HG03135 (cell line): ENCODE measurements around the gene ATP2C2.
"Not testable (repeated sequence)": the region's sequence is repeated elsewhere in the genome, so short reads cannot be mapped to it uniquely, and the experiment has no call there.

Experiments used
- ATAC-seq: cut with Tn5 transposase; IDR thresholded peaks from one replicate; pipeline ENCODE4 v1.9.1; 2021; ENCODE audit warnings: mild to moderate bottlenecking, moderate library complexity; ENCODE audit not compliant: unreplicated experiment

ATP2C2 gene

DNA sequence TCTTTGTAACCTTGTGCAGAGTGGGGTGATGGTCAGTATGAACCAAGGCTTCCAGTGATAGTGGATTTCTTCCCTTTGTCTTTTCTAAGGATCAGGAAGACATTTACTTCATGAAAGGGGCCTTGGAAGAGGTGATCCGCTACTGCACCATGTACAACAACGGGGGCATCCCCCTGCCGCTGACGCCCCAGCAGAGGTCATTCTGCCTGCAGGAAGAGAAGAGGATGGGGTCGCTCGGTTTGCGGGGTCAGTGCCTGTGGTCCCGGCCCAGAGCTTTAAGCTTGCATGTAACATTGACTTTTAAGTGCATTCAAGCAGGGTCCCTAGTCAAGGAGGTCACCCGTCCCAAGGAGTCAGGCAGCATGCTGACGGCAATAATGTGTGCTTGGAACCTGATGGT lies 80.1 kb downstream of the ATP2C2 start:
- ATAC-seq = no peak

DNA sequence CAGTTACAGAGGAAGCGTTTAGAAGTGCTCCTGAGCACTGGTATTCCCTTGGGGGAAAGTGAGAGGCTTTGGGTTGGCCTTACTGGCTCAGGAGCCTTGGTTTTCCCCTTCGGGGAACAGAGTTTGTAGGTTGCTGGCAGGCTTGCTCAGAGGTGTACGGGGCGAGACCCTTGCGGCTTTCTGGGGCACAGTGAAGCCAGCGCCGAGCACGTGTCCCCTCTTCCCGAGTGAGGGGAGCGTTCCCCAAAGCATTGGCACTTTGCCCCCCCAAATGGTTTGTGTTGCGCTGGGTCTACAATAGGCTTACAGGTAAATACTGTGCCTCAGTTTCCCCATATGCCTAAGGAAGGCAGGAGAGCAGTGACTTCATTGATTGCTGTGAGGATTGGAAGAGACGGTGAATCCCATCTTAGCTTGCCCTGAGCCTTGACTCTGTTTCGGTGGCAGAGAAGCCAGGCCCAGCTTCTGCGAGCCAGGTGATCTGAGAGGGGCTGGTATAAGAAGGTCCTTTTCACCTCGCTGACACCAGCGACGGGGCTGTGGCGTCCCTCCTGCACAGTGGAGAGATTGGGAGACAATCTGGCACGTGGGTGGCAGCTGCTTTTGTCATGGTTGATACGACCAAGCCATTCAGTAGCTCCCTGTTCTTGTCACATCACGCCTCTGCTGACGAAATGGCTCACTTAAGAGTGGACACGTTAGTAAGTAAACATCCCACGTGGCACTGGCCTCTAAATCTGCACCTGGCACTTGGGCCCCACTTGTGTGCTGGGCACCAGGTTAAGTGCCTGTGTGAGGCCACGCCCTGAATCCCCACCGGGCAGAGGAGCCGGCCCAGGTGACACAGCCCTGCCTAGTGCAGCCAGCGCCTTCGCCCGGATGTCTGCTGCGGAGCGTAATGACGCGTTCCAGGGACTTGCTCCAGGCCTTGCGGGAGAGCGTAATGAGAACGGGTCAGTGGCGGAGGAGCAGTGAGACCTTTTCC lies 81.1 kb downstream of the ATP2C2 start:
- ATAC-seq = no peak

DNA sequence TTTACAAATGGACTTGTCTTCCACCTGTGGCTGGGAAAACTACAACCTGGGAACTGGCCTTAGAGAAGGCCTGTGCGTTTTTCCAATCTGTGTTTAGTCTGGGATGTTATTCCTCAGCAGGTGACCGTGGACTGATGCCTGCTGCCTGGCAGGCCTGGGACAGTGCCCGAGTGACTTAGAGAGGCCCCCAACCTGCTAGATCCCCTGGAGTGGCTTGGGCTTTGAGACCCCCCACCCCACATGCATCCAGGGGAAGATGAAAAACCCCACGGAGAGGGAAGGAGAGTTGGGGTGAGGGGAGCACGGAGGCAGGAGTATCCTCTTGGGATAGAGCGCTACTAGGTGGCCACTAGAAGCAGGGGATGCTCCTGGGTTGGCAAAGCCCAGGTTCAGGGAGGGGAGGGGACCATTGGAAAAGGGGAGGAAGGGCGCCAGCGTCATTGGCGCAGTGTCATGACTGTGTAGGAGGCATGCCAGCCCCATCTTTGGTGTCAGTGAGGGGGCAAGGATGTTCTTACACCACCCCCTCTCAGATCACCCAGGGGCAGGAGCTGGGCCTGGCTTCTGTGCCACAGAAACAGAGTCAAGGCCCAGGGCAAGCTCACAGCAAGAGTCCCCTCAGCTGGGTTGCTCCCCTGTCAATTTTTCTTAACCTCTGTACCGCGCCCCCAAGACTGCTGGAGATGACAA lies 82.0 kb downstream of the ATP2C2 start:
- no peak for ATAC-seq

GRCh38 chr16:84451010-84451676 lies 82.8 kb downstream of the ATP2C2 start:
- not testable (repeated sequence) for ATAC-seq

DNA sequence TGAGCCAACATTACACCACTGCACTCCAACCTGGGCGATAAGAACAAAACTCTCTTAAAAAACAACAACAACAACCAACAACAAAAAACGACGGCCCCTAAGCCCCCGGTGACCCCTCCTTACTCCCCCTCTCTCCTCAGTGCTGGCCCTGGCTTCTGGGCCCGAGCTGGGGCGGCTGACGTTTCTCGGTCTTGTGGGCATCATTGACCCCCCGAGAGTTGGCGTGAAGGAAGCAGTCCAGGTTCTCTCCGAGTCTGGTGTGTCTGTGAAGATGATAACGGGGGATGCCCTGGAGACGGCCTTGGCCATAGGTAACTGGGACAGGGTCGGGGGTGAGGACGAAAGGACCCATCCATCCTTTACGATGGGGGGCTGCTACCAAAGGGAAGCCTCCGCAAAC lies 83.4 kb downstream of the ATP2C2 start:
- no peak for ATAC-seq

DNA sequence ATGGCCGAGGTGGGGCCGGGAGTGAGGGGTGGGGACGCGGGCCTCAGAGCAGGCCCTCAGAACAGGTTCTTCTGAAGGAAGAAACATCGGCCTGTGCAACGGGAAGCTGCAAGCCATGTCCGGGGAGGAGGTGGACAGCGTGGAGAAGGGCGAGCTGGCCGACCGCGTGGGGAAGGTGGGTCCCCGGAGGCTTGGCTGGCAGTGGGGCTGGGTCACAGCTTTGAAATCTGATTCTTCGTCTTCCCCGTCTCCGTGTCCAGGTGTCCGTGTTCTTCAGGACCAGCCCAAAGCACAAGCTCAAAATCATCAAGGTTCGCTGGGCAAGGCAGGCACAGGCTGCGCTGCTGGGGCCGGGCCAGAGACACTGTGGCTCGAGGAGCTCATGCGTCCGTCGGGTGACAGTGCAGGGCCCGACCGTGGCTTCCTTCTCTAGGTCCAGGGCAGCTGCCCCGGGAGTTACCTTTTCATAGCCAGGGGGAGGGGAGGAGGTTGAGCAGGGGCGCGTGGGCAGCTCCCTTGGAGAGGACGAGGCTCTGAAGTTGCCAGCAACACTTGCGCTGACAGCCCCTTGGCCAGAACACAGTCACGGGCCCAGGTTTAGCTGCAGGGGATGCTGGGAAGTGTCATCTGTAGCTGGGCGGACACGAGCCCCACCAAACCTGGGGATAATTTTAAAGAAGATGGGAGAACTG lies 84.9 kb downstream of the ATP2C2 start:
- ATAC-seq = no peak

- no peak for ATAC-seq
Measured at GRCh38 chr16:84454611-84455010, 86.3 kb downstream of the ATP2C2 start.

GRCh38 chr16:84455031-84455430 lies 86.7 kb downstream of the ATP2C2 start:
- ATAC-seq = no peak

GRCh38 chr16:84458606-84459532 lies 90.5 kb downstream of the ATP2C2 start:
- no peak for ATAC-seq

- no peak for ATAC-seq
Measured at GRCh38 chr16:84459533-84459894, 91.2 kb downstream of the ATP2C2 start.

DNA sequence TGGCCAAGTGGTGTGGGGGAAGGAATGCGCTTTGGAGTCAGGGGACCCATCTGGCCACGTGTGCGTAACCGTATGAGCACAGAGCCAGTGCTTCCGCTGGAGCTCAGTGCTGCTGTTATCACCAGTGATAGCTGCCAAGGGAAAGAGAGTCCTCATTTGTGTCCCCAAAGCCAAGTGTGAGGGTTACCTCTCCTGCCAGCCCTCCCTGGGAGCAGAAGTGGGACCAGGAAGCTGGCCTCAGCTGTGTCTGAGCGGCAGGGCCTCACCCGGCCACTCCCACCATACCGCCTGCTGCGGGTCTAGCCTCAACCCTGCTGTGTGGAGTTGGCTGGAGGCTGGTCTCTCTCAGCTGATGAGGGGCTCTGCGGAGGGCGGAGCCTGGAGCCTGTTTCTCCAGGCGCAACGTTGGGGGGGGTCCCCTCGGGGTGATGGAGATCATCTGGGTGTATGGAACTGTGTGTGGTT lies 91.6 kb downstream of the ATP2C2 start:
- ATAC-seq = no peak

DNA sequence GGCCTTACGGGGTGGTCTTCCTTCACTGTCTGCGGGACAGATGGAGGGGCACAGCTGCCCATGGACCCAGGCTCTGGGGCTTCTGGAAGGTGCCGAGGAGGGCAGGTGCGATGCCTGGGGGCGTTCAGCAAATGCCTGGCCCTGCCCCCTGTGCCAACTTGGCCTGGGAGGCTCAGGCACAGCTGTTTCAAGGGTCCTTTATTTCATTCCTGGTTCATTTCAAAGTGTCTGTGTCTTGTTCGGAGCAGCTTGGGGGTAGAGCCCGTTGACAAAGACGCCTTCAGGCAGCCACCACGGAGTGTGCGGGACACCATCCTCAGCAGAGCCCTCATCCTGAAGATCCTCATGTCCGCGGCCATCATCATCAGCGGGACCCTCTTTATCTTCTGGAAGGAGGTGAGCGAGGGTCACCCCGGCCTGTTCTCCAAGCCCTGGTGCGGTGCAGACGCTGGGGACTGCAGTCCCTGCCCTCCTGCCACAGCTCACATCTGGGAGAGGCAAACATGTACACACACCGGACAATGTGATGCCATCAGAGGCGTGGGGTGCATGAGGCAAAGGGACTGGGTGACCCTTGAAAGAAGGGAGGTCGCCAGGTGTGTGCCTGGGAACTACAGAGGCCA lies 92.2 kb downstream of the ATP2C2 start:
- ATAC-seq = no peak

DNA sequence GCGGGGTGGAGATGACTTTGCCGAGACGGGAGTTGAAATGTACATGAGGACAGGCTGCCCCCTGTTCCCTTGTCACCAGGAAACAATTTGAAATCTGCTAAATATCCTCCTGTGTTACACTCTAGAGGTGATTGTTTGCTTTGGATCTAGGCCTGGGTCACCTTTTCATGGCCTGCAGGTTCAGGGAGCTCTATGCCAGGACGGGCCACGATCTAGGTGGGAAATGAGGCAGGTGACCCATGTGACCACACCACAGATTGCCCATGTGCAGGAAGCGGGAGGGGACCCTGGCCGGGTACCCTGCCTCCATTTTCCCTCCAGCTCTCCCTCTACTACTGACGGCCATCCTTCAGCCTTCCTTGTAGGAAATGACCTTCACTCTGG lies 92.7 kb downstream of the ATP2C2 start:
- ATAC-seq = no peak

DNA sequence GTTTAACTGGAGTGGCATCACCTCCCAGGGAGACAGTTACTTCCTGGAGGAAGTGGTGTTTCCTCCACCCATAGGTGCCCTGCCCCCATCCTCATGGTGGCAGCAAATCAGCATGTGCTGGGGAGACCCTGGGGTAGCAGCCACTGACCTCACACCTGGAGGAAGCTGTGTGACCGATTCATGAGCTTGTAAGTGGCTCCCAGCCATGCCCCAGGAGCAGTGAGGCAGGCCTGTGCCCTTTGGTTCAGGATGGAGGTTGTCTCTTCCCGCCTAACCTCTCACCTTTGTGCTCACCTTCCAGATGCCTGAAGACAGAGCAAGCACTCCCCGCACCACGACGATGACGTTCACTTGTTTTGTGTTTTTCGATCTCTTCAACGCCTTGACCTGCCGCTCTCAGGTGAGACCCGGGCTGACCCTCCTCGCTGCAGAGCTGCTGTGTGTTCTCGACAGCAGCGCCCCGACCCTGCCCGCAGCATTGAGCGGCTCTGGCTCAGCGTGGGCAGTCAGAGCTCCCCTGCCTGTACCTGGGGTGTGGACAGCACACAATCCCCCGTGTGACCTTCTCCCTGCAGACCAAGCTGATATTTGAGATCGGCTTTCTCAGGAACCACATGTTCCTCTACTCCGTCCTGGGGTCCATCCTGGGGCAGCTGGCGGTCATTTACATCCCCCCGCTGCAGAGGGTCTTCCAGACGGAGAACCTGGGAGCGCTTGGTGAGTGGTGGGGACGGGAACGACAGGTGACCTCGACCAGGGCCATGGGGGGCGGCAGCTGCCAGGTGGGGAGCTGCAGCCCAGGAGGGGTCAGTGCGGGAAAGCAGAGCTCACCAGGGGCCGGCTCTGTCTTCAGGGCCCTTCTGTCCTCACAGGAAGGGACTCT lies 93.3 kb downstream of the ATP2C2 start:
- ATAC-seq = no peak

GRCh38 chr16:84462296-84463210 lies 94.2 kb downstream of the ATP2C2 start:
- ATAC-seq = no peak

DNA sequence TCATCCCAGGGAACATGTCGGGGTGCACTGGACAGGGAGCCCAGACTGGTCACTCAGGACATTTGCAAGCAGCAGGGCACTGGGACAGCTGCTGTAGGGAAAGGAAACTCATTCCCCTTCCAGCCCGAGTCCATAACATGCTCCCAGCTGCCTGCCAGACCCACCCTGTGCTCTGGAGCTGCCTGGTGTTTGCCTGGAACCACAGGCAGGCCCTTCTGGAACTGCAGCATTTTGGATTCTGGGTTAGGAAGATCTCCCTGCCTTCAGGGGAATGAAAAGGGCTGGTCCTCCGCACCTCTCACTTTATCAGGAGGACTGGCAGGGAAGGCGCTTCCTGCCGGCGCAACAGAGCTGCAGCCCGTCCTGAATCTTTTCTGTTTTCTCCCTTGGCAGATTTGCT lies 94.9 kb downstream of the ATP2C2 start:
- no peak for ATAC-seq

GRCh38 chr16:84464116-84464515 lies 95.8 kb downstream of the ATP2C2 start:
- ATAC-seq = no peak
